Activated naive CD4-positive, alpha-beta T cell treated with anti-CD3 and anti-CD28 coated beads, Interleukin-2, amount 50 U/mL, for 24 hours (primary cell): ENCODE data around the gene PDRG1.

Experiments
- H3K27ac Mint-ChIP-seq: one replicate; pipeline ENCODE4 v1.8.0; 2021; ENCODE audit warnings: mild to moderate bottlenecking, mixed read lengths
- H3K27me3 Mint-ChIP-seq: one replicate; pipeline ENCODE4 v1.8.0; 2021; ENCODE audit warnings: mixed read lengths
- H3K36me3 Mint-ChIP-seq: one replicate; pipeline ENCODE4 v1.8.0; 2021; ENCODE audit warnings: mixed read lengths
- H3K4me1 Mint-ChIP-seq: one replicate; pipeline ENCODE4 v1.8.0; 2021; ENCODE audit warnings: mixed read lengths
- H3K4me3 Mint-ChIP-seq: one replicate; pipeline ENCODE4 v1.8.0; 2021; ENCODE audit warnings: mild to moderate bottlenecking, mixed read lengths
- H3K9me3 Mint-ChIP-seq: one replicate; pipeline ENCODE4 v1.8.0; 2021; ENCODE audit warnings: mixed read lengths

Gene PDRG1

GRCh38 chr20:31908016-31908415, 43.8 kb downstream of the PDRG1 start:
- Mint-ChIP-seq H3K4me1 (no peaks in the 10 kb centered on the region), H3K27me3 (peaks cover 4% of the 10 kb centered on the region), H3K36me3 (no peaks in the 10 kb centered on the region), H3K27ac (no peak overlapping the region), H3K9me3 (no peaks in the 10 kb centered on the region), H3K4me3 (no peak overlapping the region)

GRCh38 chr20:31907046-31907445, 44.8 kb downstream of the PDRG1 start:
- H3K36me3 Mint-ChIP-seq = no peaks in the 10 kb centered on the region
- H3K4me3 Mint-ChIP-seq = no peak overlapping the region
- peaks cover 4% of the 10 kb centered on the region for H3K27me3 Mint-ChIP-seq
- H3K4me1 Mint-ChIP-seq = no peaks in the 10 kb centered on the region
- H3K9me3 Mint-ChIP-seq = no peaks in the 10 kb centered on the region
- no peak overlapping the region for H3K27ac Mint-ChIP-seq

- no peaks in the 10 kb centered on the region for H3K36me3 Mint-ChIP-seq
- H3K4me3 Mint-ChIP-seq = no peak overlapping the region
- no peaks in the 10 kb centered on the region for H3K9me3 Mint-ChIP-seq
- no peak overlapping the region for H3K27ac Mint-ChIP-seq
- H3K27me3 Mint-ChIP-seq = peaks cover 4% of the 10 kb centered on the region
- H3K4me1 Mint-ChIP-seq = no peaks in the 10 kb centered on the region
Measured at GRCh38 chr20:31906001-31906400, 45.8 kb downstream of the PDRG1 start.

- H3K27me3 Mint-ChIP-seq = peaks cover 4% of the 10 kb centered on the region
- no peaks in the 10 kb centered on the region for H3K36me3 Mint-ChIP-seq
- H3K4me1 Mint-ChIP-seq = no peaks in the 10 kb centered on the region
- H3K9me3 Mint-ChIP-seq = no peaks in the 10 kb centered on the region
- no peak overlapping the region for H3K4me3 Mint-ChIP-seq
- H3K27ac Mint-ChIP-seq = no peak overlapping the region
Measured at GRCh38 chr20:31903627-31904386, 48.0 kb downstream of the PDRG1 start.

- Mint-ChIP-seq H3K36me3 (no peaks in the 10 kb centered on the region), H3K4me3 (no peak overlapping the region), H3K9me3 (no peaks in the 10 kb centered on the region), H3K27me3 (peaks cover 4% of the 10 kb centered on the region), H3K27ac (no peak overlapping the region), H3K4me1 (no peaks in the 10 kb centered on the region)
Measured at GRCh38 chr20:31901615-31902014, 50.2 kb downstream of the PDRG1 start.

- Mint-ChIP-seq H3K4me3 (no peak overlapping the region), H3K4me1 (no peaks in the 10 kb centered on the region), H3K9me3 (no peaks in the 10 kb centered on the region), H3K27me3 (peaks cover 5% of the 10 kb centered on the region), H3K36me3 (peaks cover 2% of the 10 kb centered on the region), H3K27ac (no peak overlapping the region)
Measured at GRCh38 chr20:31897541-31897940, 54.3 kb downstream of the PDRG1 start.

- Mint-ChIP-seq H3K27ac (no peak overlapping the region), H3K36me3 (peaks cover 2% of the 10 kb centered on the region), H3K9me3 (no peaks in the 10 kb centered on the region), H3K27me3 (peaks cover 5% of the 10 kb centered on the region), H3K4me1 (no peaks in the 10 kb centered on the region), H3K4me3 (no peak overlapping the region)
Measured at GRCh38 chr20:31896049-31896448, 55.8 kb downstream of the PDRG1 start.

- Mint-ChIP-seq H3K4me1 (no peaks in the 10 kb centered on the region), H3K9me3 (no peaks in the 10 kb centered on the region), H3K36me3 (peaks cover 2% of the 10 kb centered on the region), H3K4me3 (no peak overlapping the region), H3K27ac (no peak overlapping the region), H3K27me3 (peaks cover 6% of the 10 kb centered on the region)
Measured at GRCh38 chr20:31894980-31895675, 56.7 kb downstream of the PDRG1 start.
